ENCODE results near the gene SLC29A3.

DNA sequence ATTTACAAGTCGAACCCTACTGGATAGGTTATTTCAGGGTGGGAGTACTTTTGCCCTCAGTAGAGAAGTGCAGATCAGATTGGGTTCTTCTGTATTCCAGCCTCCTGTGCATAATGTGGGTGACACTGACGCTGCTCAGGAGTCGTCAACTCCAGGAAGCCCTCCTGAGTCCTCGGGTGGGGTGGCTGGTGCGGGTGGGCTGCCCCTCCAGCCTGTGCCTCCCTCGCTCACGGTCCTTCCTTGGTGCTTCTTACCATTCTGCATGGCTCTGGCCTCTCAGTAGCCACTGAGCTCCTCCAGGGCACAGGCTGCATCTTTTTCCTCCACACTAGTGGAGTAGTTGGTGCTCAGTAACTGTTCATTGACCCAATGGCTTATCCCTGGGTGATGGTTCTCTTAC is 82.0 kb downstream of the SLC29A3 start:
- TF ChIP-seq GATA2 (IDR thresholded peaks at IDR 0.05; ENCODE audit: low read depth, low read length) (no peak), GATA3 (IDR thresholded peaks at IDR 0.05; ENCODE audit: low read depth, low read length) (no peak)
